Thoracic aorta (tissue), 2 donors: ENCODE results near the gene CADM2. TPM values are rescaled to one million over a fixed set of nuclear protein-coding genes. Genes with fewer than 3 reads are reported as not detected.

Experiments used
- ATAC-seq: fragments of 150-250 bp; one replicate; pipeline ENCODE4 v1.8.0; 2017; ENCODE audit warnings: low read depth; ENCODE audit not compliant: insufficient number of reproducible peaks, low FRiP score
- DNase-seq: peaks from one replicate; pipeline ENCODE4 v3.0.0-alpha.2; 2020; ENCODE audit warnings: low spot score
- H3K27ac ChIP-seq, 2 donors: fragments of 200-600 bp; sonication (generic); 1 replicate in 1 of 2; 2 replicates in 1 of 2; pipeline ENCODE4 v1.5.1; 2016; ENCODE audit warnings: mild to moderate bottlenecking in 2 of 2, moderate library complexity in 2 of 2
- H3K27me3 ChIP-seq: fragments of 200-600 bp; sonication (generic); replicated peaks from 2 replicates; pipeline ENCODE4 v1.6.0; 2016; ENCODE audit warnings: mild to moderate bottlenecking; ENCODE audit not compliant: insufficient read depth
- H3K36me3 ChIP-seq: fragments of 200-600 bp; sonication (generic); one replicate; pipeline ENCODE4 v1.5.1; 2016
- H3K4me1 ChIP-seq, 2 donors: fragments of 200-600 bp; sonication (generic); 1 replicate in 1 of 2; 2 replicates in 1 of 2; pipeline versions ENCODE4 v1.5.1 to v1.6.0; 2016; ENCODE audit warnings: low read depth in 2 of 2, mild to moderate bottlenecking in 1 of 2; ENCODE audit not compliant: control insufficient read depth in 1 of 2
- H3K4me3 ChIP-seq: fragments of 200-600 bp; sonication (generic); 2 replicates; pipeline ENCODE4 v1.5.1; 2016; ENCODE audit warnings: mild to moderate bottlenecking
- H3K9me3 ChIP-seq: fragments of 200-600 bp; sonication (generic); 2 replicates; pipeline ENCODE4 v1.5.1; 2016
- CTCF ChIP-seq: fragments of 200-600 bp; sonication (generic); IDR thresholded peaks from one replicate; pipeline ENCODE4 v1.5.1; 2019; ENCODE audit warnings: antibody characterized with exemption
- total RNA-seq, 2 donors: library from RNA; depleted of rRNA; stranded (reverse); fragments of >200 nt; gene quantifications; one replicate each; pipeline versions ENCODE4 v1.1.0 to v1.2.3, GENCODE V29; 2016

Gene CADM2
- total RNA-seq, 2 donors from 2014 or later: 1.8 TPM; not detected in 1

- Histone ChIP-seq H3K27ac (no peak overlapping the region), H3K36me3 (no peaks in the 10 kb centered on the region), H3K4me3 (no peak overlapping the region), H3K9me3 (no peaks in the 10 kb centered on the region), H3K27me3 (no peaks in the 10 kb centered on the region), H3K4me1 (no peaks in the 10 kb centered on the region)
- ATAC-seq: no peak
- DNase-seq: no peak
- TF ChIP-seq CTCF: no peak
Measured at GRCh38 chr3:85321892-85322291, 363.1 kb downstream of the CADM2 start.

GRCh38 chr3:85330071-85330470, 371.3 kb downstream of the CADM2 start:
- Histone ChIP-seq H3K4me3 (no peak overlapping the region), H3K36me3 (no peaks in the 10 kb centered on the region), H3K9me3 (no peaks in the 10 kb centered on the region), H3K27me3 (no peaks in the 10 kb centered on the region), H3K27ac (no peak overlapping the region), H3K4me1 (no peaks in the 10 kb centered on the region)
- TF ChIP-seq CTCF: no peak
- ATAC-seq (no peak), DNase-seq (no peak)

- DNase-seq (no peak), ATAC-seq (no peak)
- Histone ChIP-seq H3K27ac (no peak overlapping the region), H3K4me3 (no peak overlapping the region), H3K27me3 (no peaks in the 10 kb centered on the region), H3K36me3 (no peaks in the 10 kb centered on the region), H3K4me1 (no peaks in the 10 kb centered on the region), H3K9me3 (no peaks in the 10 kb centered on the region)
- TF ChIP-seq CTCF: no peak
Measured at GRCh38 chr3:85337895-85338294, 379.1 kb downstream of the CADM2 start.

- no peak for TF ChIP-seq CTCF
- H3K36me3 ChIP-seq: no peaks in the 10 kb centered on the region
- no peak for ATAC-seq
- no peak for DNase-seq
- H3K4me3 ChIP-seq: no peak overlapping the region
- H3K4me1 ChIP-seq: no peaks in the 10 kb centered on the region
- no peaks in the 10 kb centered on the region for H3K27me3 ChIP-seq
- H3K9me3 ChIP-seq: no peaks in the 10 kb centered on the region
- H3K27ac ChIP-seq: no peak overlapping the region
Measured at GRCh38 chr3:85342915-85343314, 384.1 kb downstream of the CADM2 start.

GRCh38 chr3:85355572-85355971, 396.8 kb downstream of the CADM2 start:
- Histone ChIP-seq H3K9me3 (no peaks in the 10 kb centered on the region), H3K27ac (no peak overlapping the region), H3K4me3 (no peak overlapping the region), H3K27me3 (no peaks in the 10 kb centered on the region), H3K36me3 (no peaks in the 10 kb centered on the region), H3K4me1 (no peaks in the 10 kb centered on the region)
- ATAC-seq (no peak), DNase-seq (no peak)
- TF ChIP-seq CTCF: no peak
